ENCODE results near the gene ATP12A. TPM values are rescaled to one million over a fixed set of nuclear protein-coding genes. Genes with fewer than 3 reads are reported as not detected.

ATP12A gene
- total and polyA plus RNA-seq, 2 of the 8 experiments (the other 6 are each of a cell fraction or from before 2014, with no cell fraction given), result 0.80 to 1.3 TPM

DNA sequence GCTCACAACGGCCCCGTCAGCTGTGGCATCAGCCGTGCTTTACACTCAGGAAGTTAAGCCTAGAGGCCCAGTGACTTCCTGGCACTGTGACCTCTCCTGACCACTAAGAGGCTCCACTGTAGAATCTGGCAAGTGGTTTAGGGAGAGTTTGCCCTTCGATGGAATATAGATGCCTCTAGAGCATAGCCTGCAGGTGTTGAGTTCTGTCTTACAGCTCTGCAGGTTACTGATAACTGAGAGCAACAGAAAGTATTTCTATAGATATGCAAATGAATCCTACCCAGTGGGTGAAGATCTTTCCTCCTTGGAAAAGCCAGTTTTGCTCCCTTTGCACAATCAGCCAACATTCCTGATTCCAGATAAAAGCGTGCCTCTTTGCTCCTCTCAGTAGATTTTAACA, 35.8 kb downstream of the ATP12A start (continued):
- TF ChIP-seq ZNF274 (IDR thresholded peaks at IDR 0.05; ENCODE audit: borderline replicate concordance, extremely low read depth, low read length) (no peak), RAD21 (IDR thresholded peaks at IDR 0.05 in 1 of 2, conservative IDR thresholded peaks at IDR 0.05 in 1 of 2; ENCODE audit: low read depth in 2 of 2, low read length in 2 of 2) (peak; percentile 5 to 23; a peak in 1 of 4 replicates)
- TF ChIP-seq, protein P1, sequence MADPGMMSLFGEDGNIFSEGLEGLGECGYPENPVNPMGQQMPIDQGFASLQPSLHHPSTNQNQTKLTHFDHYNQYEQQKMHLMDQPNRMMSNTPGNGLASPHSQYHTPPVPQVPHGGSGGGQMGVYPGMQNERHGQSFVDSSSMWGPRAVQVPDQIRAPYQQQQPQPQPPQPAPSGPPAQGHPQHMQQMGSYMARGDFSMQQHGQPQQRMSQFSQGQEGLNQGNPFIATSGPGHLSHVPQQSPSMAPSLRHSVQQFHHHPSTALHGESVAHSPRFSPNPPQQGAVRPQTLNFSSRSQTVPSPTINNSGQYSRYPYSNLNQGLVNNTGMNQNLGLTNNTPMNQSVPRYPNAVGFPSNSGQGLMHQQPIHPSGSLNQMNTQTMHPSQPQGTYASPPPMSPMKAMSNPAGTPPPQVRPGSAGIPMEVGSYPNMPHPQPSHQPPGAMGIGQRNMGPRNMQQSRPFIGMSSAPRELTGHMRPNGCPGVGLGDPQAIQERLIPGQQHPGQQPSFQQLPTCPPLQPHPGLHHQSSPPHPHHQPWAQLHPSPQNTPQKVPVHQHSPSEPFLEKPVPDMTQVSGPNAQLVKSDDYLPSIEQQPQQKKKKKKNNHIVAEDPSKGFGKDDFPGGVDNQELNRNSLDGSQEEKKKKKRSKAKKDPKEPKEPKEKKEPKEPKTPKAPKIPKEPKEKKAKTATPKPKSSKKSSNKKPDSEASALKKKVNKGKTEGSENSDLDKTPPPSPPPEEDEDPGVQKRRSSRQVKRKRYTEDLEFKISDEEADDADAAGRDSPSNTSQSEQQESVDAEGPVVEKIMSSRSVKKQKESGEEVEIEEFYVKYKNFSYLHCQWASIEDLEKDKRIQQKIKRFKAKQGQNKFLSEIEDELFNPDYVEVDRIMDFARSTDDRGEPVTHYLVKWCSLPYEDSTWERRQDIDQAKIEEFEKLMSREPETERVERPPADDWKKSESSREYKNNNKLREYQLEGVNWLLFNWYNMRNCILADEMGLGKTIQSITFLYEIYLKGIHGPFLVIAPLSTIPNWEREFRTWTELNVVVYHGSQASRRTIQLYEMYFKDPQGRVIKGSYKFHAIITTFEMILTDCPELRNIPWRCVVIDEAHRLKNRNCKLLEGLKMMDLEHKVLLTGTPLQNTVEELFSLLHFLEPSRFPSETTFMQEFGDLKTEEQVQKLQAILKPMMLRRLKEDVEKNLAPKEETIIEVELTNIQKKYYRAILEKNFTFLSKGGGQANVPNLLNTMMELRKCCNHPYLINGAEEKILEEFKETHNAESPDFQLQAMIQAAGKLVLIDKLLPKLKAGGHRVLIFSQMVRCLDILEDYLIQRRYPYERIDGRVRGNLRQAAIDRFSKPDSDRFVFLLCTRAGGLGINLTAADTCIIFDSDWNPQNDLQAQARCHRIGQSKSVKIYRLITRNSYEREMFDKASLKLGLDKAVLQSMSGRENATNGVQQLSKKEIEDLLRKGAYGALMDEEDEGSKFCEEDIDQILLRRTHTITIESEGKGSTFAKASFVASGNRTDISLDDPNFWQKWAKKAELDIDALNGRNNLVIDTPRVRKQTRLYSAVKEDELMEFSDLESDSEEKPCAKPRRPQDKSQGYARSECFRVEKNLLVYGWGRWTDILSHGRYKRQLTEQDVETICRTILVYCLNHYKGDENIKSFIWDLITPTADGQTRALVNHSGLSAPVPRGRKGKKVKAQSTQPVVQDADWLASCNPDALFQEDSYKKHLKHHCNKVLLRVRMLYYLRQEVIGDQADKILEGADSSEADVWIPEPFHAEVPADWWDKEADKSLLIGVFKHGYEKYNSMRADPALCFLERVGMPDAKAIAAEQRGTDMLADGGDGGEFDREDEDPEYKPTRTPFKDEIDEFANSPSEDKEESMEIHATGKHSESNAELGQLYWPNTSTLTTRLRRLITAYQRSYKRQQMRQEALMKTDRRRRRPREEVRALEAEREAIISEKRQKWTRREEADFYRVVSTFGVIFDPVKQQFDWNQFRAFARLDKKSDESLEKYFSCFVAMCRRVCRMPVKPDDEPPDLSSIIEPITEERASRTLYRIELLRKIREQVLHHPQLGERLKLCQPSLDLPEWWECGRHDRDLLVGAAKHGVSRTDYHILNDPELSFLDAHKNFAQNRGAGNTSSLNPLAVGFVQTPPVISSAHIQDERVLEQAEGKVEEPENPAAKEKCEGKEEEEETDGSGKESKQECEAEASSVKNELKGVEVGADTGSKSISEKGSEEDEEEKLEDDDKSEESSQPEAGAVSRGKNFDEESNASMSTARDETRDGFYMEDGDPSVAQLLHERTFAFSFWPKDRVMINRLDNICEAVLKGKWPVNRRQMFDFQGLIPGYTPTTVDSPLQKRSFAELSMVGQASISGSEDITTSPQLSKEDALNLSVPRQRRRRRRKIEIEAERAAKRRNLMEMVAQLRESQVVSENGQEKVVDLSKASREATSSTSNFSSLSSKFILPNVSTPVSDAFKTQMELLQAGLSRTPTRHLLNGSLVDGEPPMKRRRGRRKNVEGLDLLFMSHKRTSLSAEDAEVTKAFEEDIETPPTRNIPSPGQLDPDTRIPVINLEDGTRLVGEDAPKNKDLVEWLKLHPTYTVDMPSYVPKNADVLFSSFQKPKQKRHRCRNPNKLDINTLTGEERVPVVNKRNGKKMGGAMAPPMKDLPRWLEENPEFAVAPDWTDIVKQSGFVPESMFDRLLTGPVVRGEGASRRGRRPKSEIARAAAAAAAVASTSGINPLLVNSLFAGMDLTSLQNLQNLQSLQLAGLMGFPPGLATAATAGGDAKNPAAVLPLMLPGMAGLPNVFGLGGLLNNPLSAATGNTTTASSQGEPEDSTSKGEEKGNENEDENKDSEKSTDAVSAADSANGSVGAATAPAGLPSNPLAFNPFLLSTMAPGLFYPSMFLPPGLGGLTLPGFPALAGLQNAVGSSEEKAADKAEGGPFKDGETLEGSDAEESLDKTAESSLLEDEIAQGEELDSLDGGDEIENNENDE (IDR thresholded peaks at IDR 0.05; ENCODE audit: insufficient replicate concordance, low read length), result peak; percentile 33

Data from H1 (cell line).